Lower leg skin (tissue), 3 donors: ENCODE results near the gene MVB12B.

Experiments used
- POLR2A ChIP-seq, 2 donors: fragments of 450-650 bp; IDR thresholded peaks; one replicate each; pipeline ENCODE4 v1.6.1; 2016 to 2017; ENCODE audit warnings: antibody characterized with exemption in 2 of 2, mild to moderate bottlenecking in 1 of 2, moderate library complexity in 1 of 2
- TF ChIP-seq, protein P1 (sequence below), 3 donors: fragments of 450-650 bp; IDR thresholded peaks; one replicate each; pipeline ENCODE4 v1.5.1; 2016; ENCODE audit warnings: antibody characterized with exemption in 3 of 3, mild to moderate bottlenecking in 3 of 3, moderate library complexity in 2 of 3

DNA sequence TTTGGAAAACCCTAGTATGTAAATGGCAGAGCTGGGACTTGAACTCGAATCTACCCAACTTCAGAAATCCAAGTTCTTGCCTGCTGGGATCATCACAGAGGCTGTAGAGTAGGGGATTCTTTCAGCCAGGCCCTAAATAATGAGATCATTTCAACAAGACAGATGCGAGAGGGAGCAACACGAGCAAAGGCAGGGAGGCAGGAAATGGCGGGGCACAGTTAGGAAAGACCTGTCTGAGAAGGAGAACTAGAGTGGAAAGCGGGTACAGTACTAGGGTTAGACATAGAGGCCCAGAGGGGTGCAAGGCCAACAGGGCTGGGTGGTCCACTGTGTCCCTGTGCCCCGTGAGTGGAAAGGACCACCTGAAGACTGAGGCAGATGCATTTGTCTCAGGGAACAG is 46.1 kb downstream of the MVB12B start:
- TF ChIP-seq, protein P1, sequence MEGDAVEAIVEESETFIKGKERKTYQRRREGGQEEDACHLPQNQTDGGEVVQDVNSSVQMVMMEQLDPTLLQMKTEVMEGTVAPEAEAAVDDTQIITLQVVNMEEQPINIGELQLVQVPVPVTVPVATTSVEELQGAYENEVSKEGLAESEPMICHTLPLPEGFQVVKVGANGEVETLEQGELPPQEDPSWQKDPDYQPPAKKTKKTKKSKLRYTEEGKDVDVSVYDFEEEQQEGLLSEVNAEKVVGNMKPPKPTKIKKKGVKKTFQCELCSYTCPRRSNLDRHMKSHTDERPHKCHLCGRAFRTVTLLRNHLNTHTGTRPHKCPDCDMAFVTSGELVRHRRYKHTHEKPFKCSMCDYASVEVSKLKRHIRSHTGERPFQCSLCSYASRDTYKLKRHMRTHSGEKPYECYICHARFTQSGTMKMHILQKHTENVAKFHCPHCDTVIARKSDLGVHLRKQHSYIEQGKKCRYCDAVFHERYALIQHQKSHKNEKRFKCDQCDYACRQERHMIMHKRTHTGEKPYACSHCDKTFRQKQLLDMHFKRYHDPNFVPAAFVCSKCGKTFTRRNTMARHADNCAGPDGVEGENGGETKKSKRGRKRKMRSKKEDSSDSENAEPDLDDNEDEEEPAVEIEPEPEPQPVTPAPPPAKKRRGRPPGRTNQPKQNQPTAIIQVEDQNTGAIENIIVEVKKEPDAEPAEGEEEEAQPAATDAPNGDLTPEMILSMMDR (IDR thresholded peaks at IDR 0.05) = no peak
- TF ChIP-seq POLR2A (IDR thresholded peaks at IDR 0.05) = no peak
